ENCODE results near the gene MUC6.

- TF ChIP-seq POLR2AphosphoS5 (IDR thresholded peaks at IDR 0.05) (no peak), POLR2A (IDR thresholded peaks at IDR 0.05; ENCODE audit: low read depth) (no peak), CTCF (IDR thresholded peaks at IDR 0.05) (no peak)
Observed at GRCh38 chr11:1009991-1010390, 26.5 kb downstream of the MUC6 start.
